GM23248 (cell line): Measurements from ENCODE around the gene DPT. TPM values are rescaled to one million over a fixed set of nuclear protein-coding genes. Genes with fewer than 3 reads are reported as not detected.
A peak's percentile ranks its signal among the peaks of the same experiment; 100 is the strongest.

Source experiments
- DNase-seq: peaks from one replicate; pipeline ENCODE4 v3.0.0-alpha.2; 2015
- H2AFZ ChIP-seq: fragments of 200-600 bp; sonication (generic); 2 replicates; pipeline ENCODE4 v1.6.1; 2016; ENCODE audit warnings: antibody characterized with exemption
- H3F3A ChIP-seq: fragments of 200-600 bp; sonication (generic); 2 replicates; pipeline ENCODE4 v1.6.1; 2016; ENCODE audit warnings: mild to moderate bottlenecking, antibody characterized with exemption, mixed run types; ENCODE audit not compliant: insufficient read depth
- H3K27ac ChIP-seq: fragments of 200-600 bp; sonication (generic); 2 replicates; pipeline ENCODE4 v1.5.1; 2016; ENCODE audit warnings: mild to moderate bottlenecking
- H3K27me3 ChIP-seq: fragments of 200-600 bp; sonication (generic); replicated peaks from 2 replicates; pipeline ENCODE4 v1.6.1; 2016; ENCODE audit warnings: mild to moderate bottlenecking; ENCODE audit not compliant: insufficient read depth
- H3K36me3 ChIP-seq: fragments of 200-600 bp; sonication (generic); 2 replicates; pipeline ENCODE4 v1.6.1; 2016; ENCODE audit warnings: low read depth, mild to moderate bottlenecking
- H3K4me1 ChIP-seq: fragments of 200-600 bp; sonication (generic); 2 replicates; pipeline ENCODE4 v1.6.1; 2016; ENCODE audit warnings: mild to moderate bottlenecking; ENCODE audit not compliant: insufficient read depth
- H3K4me2 ChIP-seq: fragments of 200-600 bp; sonication (generic); one replicate; pipeline ENCODE4 v1.6.1; 2016; ENCODE audit warnings: mild to moderate bottlenecking; ENCODE audit not compliant: unreplicated experiment
- H3K4me3 ChIP-seq: fragments of 200-600 bp; sonication (generic); 2 replicates; pipeline ENCODE4 v1.5.1; 2016; ENCODE audit warnings: mild to moderate bottlenecking
- H3K79me2 ChIP-seq: fragments of 200-600 bp; sonication (generic); 2 replicates; pipeline ENCODE4 v1.6.1; 2016; ENCODE audit warnings: mild to moderate bottlenecking; ENCODE audit not compliant: insufficient read depth
- H3K9ac ChIP-seq: fragments of 200-600 bp; sonication (generic); 2 replicates; pipeline ENCODE4 v1.6.1; 2016; ENCODE audit warnings: mild to moderate bottlenecking
- H3K9me2 ChIP-seq: fragments of 200-600 bp; sonication (generic); 2 replicates; pipeline ENCODE4 v1.6.1; 2016; ENCODE audit warnings: mixed run types, mild to moderate bottlenecking, moderate library complexity; ENCODE audit not compliant: insufficient read depth
- H3K9me3 ChIP-seq: fragments of 200-600 bp; sonication (generic); one replicate; pipeline ENCODE4 v1.6.1; 2017; ENCODE audit warnings: low read depth
- H4K20me1 ChIP-seq: fragments of 200-600 bp; sonication (generic); 2 replicates; pipeline ENCODE4 v1.6.0; 2016; ENCODE audit not compliant: insufficient read depth
- EZH2 ChIP-seq: fragments of 200-600 bp; sonication (generic); IDR thresholded peaks from 2 replicates; pipeline ENCODE4 v1.6.1; 2018; ENCODE audit warnings: antibody characterized with exemption, mild to moderate bottlenecking; ENCODE audit not compliant: insufficient read depth, poor library complexity, severe bottlenecking
- EZH2phosphoT487 ChIP-seq: fragments of 200-600 bp; sonication (generic); IDR thresholded peaks from 2 replicates; pipeline ENCODE4 v1.6.1; 2018; ENCODE audit warnings: antibody characterized with exemption, moderate library complexity, mild to moderate bottlenecking, low read depth; ENCODE audit not compliant: insufficient read depth
- WGBS, 2 experiments: methylation state at CpG; one replicate each; pipeline ENCODE4 v1.1.6; 2015 to 2017; ENCODE audit warnings: low lambda C conversion rate in 2 of 2, low coverage in 1 of 2; ENCODE audit errors: missing lambda C conversion rate in 2 of 2; 5-methylcytosine and 5-hydroxymethylcytosine counted together
- in situ Hi-C: fragments of 300-500 bp; cut with MboI; formaldehyde crosslinking; loops from 2 replicates; pipeline ENCODE4 v1.15.0; 2020
- polyA plus RNA-seq: library from polyadenylated mRNA; unstranded; fragments of >200 nt; fragmentation: Nextera tagmentation; extraction: Ambion mirVana; gene quantifications from 2 replicates; pipeline ENCODE4 v1.2.1, GENCODE V29; 2016
- total RNA-seq: library from RNA; depleted of rRNA; stranded (reverse); fragments of >200 nt; shearing (Covaris generic); gene quantifications from 2 replicates; pipeline ENCODE4 v1.2.3, GENCODE V29; 2014

Gene DPT
- total and polyA plus RNA-seq, 2 experiments from 2014 or later = 14.9 to 20.0 TPM

DNA sequence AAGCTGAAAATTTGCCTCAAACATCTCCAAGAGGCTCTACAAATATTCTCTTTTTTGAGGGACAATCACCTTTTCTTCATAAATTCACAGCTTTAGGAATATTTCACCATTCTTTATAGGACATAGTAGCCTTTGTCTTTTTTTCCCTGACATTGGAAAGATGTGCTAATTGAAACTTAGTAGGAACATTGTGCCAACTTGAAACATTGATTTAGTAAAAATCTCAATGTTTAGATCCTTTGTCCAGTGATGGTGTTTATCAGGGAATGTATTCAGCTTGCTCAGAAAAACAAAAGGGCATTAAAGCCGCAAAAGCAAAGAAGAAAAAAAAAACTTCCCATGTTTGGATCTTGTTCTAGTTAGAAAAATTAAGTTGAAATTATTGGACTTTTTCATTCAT is 52.1 kb downstream of the DPT start:
- in situ Hi-C loops = no loop called here
- TF ChIP-seq EZH2 (no peak), EZH2phosphoT487 (no peak)
- H3K4me1 ChIP-seq = peaks cover 5% of the 10 kb centered on the region; the same call in 1 of the 2 replicates
- no peak for DNase-seq
- no peaks in the 10 kb centered on the region for H3K9me3 ChIP-seq
- no peak overlapping the region for H3K27ac ChIP-seq
- no peaks in the 10 kb centered on the region for H3K36me3 ChIP-seq
- no peak overlapping the region for H3K9ac ChIP-seq
- H3K27me3 ChIP-seq = no peaks in the 10 kb centered on the region
- no peak overlapping the region for H3K4me3 ChIP-seq
- no peaks in the 10 kb centered on the region for H3K79me2 ChIP-seq
- H2AFZ ChIP-seq = no peak overlapping the region
- H3K9me2 ChIP-seq = no peaks in the 10 kb centered on the region
- 0 out of 2 replicates have a peak, but pooled peaks cover 7% of the 10 kb centered on the region for H3F3A ChIP-seq
- H4K20me1 ChIP-seq = no peaks in the 10 kb centered on the region
- no peak overlapping the region for H3K4me2 ChIP-seq
- 94 to 100% methylated on average over 1 of the region's 1 CpG for WGBS, 2 experiments

DNA sequence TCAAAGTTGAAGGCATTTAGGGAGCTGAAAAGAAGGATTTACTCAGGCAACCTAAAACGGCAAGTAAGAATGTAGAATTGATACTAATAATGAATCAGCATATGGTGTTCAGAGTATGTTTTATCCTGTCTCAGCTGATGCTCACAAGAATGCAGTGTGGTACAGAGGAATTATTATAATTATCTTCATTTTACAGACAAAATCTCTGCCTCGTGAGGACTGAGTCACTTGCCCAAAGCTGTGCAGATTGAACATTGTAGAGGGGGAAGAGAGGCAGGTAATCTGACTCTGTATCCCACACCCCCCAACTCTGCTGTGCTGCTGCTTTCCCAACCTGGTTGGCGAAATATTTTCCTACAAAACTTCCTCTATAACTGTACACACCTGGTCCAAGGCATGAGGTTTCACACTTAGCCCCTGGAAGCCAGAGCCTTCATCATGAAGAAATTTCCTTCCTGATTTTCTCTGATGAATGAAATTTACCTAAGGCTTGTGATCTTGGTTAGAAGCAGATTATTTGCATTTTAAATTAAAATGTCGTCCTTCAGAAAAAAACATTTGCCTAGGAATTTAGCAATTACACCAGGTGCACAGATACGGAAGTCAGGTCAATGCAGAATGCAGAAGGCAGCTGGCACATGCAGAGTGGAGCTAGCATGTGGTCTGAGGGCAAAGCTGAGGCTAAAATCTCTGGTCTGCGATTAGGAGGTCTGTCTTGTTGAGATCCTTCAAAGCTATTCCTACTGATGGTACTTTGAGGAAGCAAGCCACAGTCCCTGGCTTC is 52.8 kb downstream of the DPT start:
- Histone ChIP-seq H3K9me3 (no peaks in the 10 kb centered on the region), H3K27ac (no peak overlapping the region), H3K4me3 (no peak overlapping the region), H3K36me3 (no peaks in the 10 kb centered on the region), H3F3A (0 out of 2 replicates have a peak, but pooled peaks cover 7% of the 10 kb centered on the region), H3K4me2 (no peak overlapping the region), H3K9ac (no peak overlapping the region), H2AFZ (no peak overlapping the region), H3K79me2 (no peaks in the 10 kb centered on the region), H3K27me3 (no peaks in the 10 kb centered on the region), H3K9me2 (no peaks in the 10 kb centered on the region), H3K4me1 (peaks cover 5% of the 10 kb centered on the region; the same call in 1 of the 2 replicates), H4K20me1 (no peaks in the 10 kb centered on the region)
- peak; percentile 43 for DNase-seq
- WGBS, 2 experiments = 58 to 64% methylated on average over 6 of the region's 6 CpGs
- TF ChIP-seq EZH2 (no peak), EZH2phosphoT487 (no peak)
- in situ Hi-C loops = no loop called here

DNA sequence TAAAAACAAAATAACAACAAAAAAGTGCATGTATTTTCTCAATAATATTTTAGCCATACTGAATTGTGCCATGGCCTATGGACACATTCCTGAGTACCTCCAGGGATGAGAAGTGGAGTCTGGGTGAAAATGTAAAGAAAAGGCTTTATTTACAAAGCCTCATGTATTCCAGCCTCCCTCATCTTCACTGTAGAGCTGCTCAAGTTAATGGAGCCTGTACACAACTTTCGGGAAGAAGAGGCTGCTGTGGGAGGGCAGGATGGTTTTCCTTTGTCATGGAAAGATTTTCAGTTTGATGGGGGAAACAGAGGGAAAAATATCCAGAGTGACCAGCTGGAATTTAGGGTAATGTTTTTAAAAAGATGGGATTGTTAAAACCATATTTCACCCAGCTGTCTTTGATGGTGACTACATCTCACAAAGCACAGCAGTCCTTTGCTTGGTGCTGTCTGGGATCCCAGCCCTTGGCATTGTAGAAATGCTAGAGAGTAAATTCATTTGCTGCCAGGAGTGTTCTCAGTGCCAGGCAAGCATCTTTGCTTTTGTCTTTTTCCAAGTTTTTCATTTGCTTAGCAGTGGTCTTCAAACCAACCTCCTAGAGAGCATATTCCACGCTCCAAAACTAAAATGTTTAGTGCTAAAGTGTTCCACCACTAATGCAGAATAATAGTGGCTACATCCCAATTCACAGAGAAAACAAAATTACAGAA is 54.9 kb downstream of the DPT start:
- in situ Hi-C loops = no loop called here
- Histone ChIP-seq H3K4me1 (peaks cover 5% of the 10 kb centered on the region; the same call in 1 of the 2 replicates), H3K4me2 (no peak overlapping the region), H3K9ac (no peak overlapping the region), H3K4me3 (no peak overlapping the region), H2AFZ (no peak overlapping the region), H3K9me2 (no peaks in the 10 kb centered on the region), H3K79me2 (no peaks in the 10 kb centered on the region), H3F3A (0 out of 2 replicates have a peak, but pooled peaks cover 7% of the 10 kb centered on the region), H3K27me3 (no peaks in the 10 kb centered on the region), H3K36me3 (no peaks in the 10 kb centered on the region), H3K27ac (no peak overlapping the region), H4K20me1 (no peaks in the 10 kb centered on the region), H3K9me3 (no peaks in the 10 kb centered on the region)
- 52 to 56% methylated on average over 2 of the region's 2 CpGs for WGBS, 2 experiments
- no peak for DNase-seq
- TF ChIP-seq EZH2phosphoT487 (no peak), EZH2 (no peak)

DNA sequence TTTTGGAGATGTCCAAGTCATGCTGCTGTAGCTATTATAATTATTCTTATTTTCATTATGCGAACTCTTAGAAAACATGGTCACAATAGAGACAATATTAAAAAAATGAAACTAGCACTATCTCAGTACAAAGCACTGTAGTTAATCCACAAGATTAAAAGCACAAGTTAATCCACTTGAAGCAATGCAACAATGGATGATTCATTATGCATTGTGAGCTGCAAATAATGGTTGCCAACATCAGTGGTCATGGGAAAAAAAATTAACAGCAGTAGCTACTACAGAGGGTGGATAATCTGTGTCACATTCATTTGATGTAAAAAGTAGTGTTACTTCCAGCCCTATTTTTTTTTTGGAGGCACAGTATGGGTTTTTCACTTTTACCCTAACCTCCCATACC is 56.7 kb downstream of the DPT start:
- Histone ChIP-seq H3K4me2 (no peak overlapping the region), H3K4me3 (no peak overlapping the region), H3K27ac (no peak overlapping the region), H3F3A (0 out of 2 replicates have a peak, but pooled peaks cover 7% of the 10 kb centered on the region), H3K4me1 (peaks cover 5% of the 10 kb centered on the region; the same call in 1 of the 2 replicates), H3K9me2 (no peaks in the 10 kb centered on the region), H3K9me3 (no peaks in the 10 kb centered on the region), H3K79me2 (no peaks in the 10 kb centered on the region), H2AFZ (no peak overlapping the region), H3K36me3 (no peaks in the 10 kb centered on the region), H3K9ac (no peak overlapping the region), H3K27me3 (no peaks in the 10 kb centered on the region), H4K20me1 (no peaks in the 10 kb centered on the region)
- no peak for DNase-seq
- WGBS, 2 experiments = 96% methylated on average over 1 of the region's 1 CpG
- no peak for TF ChIP-seq EZH2
- no peak for TF ChIP-seq EZH2phosphoT487
- in situ Hi-C loops = no loop called here
